ENCODE results near the gene SCMH1.

SCMH1 gene

DNA sequence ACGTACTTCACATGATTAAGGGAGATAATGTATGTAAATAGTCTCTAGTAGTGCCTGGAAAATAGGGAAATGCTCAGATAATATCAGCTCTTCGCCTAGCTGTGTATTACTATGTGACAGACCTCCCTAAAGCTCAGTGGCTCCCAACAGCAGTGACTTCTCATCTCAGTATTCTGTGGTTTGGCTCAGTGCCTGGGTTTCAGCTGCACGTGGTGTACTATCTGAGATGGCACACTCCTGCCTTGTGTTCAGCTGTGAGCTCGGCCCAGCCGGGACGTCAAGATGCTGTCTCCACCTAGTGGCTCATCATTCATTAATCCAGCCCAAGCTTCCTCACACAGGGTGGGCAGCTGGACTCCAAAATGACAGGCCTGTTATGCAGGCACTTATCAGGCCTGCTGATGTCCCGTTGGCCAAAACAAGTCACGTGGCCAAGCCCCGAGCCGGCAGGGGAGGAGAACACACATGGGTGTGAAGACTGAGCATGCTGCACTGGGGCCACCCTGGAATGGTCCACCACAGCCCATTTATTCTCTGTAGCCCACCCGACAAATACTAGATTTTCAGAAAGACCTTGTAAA lies 238.4 kb downstream of the SCMH1 start:
- DNase-seq (ENCODE audit: low read depth in 2 of 2): peak; percentile 58 to 73

- no peak for DNase-seq (ENCODE audit: low read depth in 2 of 2)
Observed at GRCh38 chr1:41003127-41003639, 238.9 kb downstream of the SCMH1 start.

DNA sequence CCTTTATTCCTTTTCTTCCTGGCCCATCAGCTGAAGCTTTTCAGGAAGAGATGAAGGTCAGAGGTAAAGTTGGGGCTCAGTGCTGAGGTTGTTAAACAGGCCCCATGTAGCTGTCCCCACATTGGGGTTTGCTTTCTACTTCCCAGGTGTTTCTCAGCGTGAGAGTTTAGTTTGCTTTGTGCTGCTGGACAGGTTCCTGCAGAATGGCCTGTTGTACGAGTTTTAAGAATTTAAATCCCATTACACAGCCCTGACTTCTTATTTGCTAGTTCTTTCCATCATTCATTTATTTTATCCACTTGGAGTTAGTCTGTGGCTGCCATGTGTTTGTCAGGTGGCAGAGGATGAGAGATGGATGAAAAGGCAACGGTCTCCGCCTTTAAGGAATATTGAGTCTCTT lies 243.4 kb downstream of the SCMH1 start:
- DNase-seq (ENCODE audit: low read depth in 2 of 2): no peak

DNA sequence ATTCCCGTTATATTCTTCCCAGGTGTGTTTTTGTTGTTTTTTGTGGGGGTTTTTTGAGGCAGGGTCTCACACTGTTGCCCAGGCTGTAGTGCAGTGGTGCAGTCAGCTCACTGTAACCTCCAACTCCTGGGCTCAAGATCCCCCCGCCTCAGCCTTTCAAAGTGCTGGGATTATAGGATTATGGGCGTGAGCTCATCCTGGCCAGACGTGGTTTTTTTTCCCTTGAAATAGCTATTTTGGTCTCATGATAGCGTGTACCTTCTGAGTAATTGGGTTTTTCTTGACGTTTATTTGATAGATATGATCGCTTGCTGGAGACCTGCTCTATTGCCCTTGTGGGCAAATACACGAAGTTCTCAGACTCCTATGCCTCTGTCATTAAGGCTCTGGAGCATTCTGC lies 245.0 kb downstream of the SCMH1 start:
- DNase-seq (ENCODE audit: low read depth in 2 of 2): no peak

DNA sequence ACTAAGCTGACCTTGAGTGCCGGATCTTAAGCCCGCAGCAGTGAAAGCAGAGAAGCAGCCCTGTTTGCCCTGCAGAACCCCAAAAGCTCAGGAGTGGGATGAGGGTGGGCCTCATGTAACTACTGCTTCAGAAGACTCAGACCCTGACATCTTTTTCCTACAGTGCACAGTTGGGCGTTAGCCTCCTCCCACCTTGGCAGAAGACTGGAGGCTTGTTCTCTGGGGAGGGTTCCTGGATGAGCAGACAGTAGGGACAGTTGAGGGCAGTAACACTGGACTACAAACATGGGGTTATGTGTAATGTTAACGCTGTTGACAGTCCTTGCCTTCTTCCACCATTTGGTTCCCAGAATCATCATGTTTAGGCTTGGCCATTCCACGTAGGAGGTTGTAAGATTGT lies 253.0 kb downstream of the SCMH1 start:
- DNase-seq (ENCODE audit: low read depth in 2 of 2): no peak

DNA sequence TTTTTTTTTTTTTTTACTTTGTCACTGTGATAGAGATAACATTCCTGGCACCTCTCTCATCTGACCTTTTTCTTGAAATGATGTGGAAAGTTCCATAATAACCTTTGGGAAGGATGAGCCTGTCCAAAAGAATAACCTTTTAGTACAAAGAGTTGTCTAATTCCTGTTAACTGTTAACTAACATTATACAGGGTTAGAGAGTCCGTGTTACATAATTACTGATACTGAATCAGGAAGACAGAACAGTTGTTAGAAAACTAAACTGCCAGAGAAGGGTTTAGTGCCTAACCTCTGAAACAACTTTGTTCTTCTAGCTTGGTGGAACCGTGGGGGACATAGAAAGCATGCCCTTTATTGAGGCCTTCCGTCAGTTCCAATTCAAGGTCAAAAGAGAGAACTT lies 253.8 kb downstream of the SCMH1 start:
- DNase-seq (ENCODE audit: low read depth in 2 of 2): no peak

DNA sequence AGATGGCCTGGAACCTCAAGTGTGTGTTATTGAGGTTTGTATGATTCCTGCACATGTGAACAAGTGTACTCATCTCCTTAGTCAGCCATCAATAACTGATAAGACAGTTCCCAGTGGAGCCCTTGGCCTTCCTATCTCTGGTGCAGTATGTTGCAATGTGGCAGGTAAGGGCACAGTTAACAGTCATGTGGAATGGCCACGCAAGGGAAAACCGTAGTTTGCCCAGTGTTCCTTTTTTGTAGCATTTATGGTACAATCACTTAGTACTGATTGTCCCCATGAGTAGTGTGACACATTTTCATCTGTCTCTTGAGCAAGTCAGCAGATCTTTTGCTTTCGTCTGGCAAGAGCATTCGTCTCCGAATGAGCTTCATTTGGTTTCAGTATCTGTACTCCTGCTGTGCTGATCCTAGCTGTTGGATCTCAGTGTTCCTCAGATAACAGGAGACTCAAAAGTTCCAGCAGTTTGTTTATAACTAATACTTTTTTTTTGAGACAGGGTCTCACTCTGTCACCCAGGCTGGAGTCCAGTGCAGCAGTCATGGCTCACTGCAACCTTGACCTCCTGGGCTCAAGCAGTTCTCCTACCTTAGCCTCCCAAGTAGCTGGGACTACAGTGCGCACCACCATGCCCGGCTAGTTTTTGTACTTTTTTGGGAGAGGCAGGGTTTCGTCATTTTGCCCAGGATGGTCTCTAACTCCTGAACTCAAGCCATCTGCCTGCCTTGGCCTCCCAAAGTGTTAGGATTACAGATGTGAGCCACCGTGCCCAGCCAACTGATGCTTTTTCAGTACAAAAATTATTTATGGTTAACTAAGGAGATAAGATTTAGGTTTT lies 254.4 kb downstream of the SCMH1 start:
- no peak for DNase-seq (ENCODE audit: low read depth in 2 of 2)

GRCh38 chr1:40986956-40987355 lies 255.2 kb downstream of the SCMH1 start:
- DNase-seq (ENCODE audit: low read depth in 2 of 2): no peak

DNA sequence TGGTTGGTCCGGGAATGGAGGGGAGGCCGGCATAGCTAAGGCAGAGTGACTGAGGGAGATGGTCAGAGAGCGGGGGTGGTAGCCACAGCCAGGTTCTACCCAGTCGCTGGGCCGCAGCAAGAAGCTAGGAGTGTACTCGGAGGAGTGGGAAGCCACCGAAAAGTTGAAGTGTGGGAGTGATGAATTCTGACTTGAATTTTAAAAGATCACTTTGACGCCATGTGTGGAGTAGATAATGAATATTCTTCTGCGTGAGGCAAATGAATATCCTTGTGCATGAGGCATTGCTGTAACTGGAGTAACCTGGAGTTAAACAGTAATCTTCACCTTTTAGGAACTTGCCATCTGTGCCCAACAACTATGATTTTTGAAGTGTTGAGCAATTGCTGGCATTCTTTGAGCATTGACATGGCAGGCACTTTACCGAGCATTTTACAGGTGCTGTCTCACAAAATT lies 255.8 kb downstream of the SCMH1 start:
- no peak for DNase-seq (ENCODE audit: low read depth in 2 of 2)

DNA sequence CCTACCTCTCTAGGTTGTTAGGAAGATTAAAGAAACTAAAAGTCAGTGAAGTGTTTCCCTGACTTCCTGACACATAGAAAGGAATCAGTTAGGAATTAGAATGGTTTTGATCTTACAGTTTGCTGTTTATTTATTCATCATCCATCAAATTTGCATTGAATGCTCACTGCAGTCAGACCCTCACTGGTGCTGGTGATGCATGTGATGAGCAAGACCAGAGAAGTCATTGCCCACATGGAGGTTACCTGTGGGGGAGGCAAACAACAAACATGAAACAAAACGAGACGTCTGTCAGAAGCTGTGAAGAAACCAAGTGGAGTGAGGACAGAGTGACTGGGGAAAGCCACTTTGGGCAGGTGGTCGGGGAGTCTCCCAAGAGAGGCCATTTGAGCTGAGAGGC lies 256.2 kb downstream of the SCMH1 start:
- DNase-seq (ENCODE audit: low read depth in 2 of 2): no peak

- no peak for DNase-seq (ENCODE audit: low read depth in 2 of 2)
Observed at GRCh38 chr1:40985161-40985560, 256.9 kb downstream of the SCMH1 start.

GRCh38 chr1:40984531-40984930 lies 257.6 kb downstream of the SCMH1 start:
- no peak for DNase-seq (ENCODE audit: low read depth in 2 of 2)

- DNase-seq (ENCODE audit: low read depth in 2 of 2): no peak
Observed at GRCh38 chr1:40984066-40984465, 258.0 kb downstream of the SCMH1 start.

DNA sequence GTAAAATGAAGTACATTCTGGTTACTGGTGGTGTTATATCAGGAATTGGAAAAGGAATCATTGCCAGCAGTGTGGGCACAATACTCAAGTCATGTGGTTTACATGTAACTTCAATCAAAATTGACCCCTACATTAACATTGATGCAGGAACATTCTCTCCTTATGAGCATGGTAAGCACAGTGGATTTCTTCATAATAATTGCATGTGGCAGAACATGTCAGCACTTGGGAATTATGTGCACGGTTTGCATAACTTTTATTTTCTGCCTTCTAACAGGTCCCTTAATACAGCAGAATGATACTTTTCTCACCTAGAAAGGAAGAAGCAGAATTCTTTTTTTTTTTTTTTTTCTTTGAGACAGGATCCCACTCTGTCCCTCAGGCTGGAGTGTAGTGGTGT lies 258.8 kb downstream of the SCMH1 start:
- no peak for DNase-seq (ENCODE audit: low read depth in 2 of 2)

- DNase-seq (ENCODE audit: low read depth in 2 of 2): no peak
Observed at GRCh38 chr1:40982721-40983120, 259.4 kb downstream of the SCMH1 start.

DNA sequence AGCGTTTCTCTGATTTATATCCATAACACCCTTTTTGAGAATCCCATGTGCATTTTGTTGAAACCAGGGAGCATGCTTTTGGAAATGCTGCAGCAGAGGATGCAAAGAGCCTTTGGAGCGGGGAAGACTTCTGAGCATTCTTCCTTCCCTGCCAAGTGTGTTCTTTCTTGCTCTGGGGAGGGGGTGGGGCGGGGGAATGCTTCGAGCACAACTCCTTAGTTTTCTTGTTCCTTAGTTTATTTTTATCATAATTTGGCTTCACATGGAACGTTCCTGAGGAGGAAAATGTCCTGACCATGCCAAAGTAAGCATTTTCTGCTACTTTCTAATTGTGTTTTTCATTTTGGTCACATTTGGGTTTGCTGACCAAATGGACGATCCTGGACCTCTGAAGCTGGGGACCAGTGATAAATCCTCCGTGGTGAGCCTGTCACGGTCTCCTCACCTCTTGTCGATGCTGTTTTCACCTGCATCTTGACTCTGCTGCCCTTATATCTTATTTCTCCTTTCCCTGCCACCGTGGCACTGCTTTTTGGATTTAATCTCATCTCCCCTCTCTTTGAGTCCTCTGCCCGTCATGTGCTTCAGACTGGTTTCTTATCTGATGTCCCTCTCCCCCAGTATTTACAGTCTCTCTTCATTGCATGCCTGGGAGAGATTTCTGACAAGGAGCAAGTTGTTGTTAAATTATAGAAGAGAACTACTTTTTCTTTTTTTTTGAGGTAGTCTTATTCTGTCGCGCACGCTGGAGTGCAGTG lies 260.2 kb downstream of the SCMH1 start:
- DNase-seq (ENCODE audit: low read depth in 2 of 2): no peak

GRCh38 chr1:40980453-40981121 lies 261.5 kb downstream of the SCMH1 start:
- peak; percentile 39 to 40 for DNase-seq (ENCODE audit: low read depth in 2 of 2)

DNA sequence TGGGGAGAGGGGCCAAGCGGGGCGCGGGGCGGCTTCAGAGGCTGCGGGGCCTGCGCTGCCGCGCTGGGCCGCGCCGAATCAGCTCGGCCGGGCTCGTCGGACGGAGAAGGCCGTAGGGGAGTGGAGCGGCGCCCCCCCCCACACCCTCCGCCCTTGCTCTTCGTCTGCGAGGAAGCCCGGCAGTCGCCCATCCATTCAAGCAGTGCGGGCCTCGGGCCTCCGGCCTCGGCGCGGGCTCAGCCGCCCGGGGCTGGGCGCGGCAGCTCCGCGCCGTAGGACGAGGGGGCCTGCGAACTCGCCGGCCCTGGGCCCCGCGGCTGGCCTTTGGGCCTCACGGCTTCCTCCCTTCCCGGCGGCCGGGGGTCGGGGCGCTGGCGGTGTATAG lies 262.0 kb downstream of the SCMH1 start:
- DNase-seq (ENCODE audit: low read depth in 2 of 2): no peak

DNA sequence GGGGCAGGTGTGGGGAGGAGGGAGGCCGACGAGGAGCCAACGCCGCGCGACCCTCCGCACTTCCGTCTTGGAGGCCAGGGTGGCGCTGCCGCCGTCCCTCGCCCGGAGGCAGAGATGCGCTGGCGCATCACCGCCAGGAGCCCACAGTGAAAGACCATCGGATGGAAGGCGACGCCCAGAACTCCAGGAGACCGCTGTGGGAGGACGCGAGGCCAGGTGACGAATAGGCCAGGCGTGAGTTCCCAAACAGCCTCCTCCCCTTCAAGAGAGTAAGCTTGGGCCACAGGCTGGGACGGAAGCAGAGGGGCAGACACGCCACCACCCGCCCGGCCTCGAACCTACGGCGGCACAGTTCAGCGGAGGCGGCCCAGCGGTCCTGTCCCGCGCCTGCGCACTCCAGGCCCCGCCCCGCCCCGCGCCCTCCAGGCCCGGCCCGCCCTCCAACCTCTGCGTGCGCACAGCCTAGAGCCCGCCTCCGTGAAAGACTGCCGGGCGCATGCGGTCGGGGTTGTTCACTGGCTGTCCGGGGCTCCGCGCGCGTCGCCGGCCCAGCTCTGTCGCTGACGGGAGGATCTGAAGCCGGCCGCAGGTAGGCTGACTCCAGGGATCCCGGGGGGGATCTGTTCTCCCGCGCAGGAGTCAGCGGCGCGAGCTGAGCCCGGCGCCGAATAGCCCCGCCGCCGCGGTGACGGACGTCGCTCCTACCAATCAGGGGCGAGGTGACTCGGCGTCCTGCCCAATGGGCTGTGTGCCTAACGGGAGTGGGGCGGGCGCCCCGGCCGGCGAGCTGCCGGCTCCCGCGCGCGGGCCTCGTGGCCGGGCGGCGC lies 262.7 kb downstream of the SCMH1 start, which contains the start of gene CTPS1:
TSS of gene CTPS1 (plus strand) at position 456 of the 827 bp plus-strand sequence. CDS start 3,595 bp downstream, outside the sequence.
- DNase-seq (ENCODE audit: low read depth in 2 of 2): peak; percentile 96 to 97

DNA sequence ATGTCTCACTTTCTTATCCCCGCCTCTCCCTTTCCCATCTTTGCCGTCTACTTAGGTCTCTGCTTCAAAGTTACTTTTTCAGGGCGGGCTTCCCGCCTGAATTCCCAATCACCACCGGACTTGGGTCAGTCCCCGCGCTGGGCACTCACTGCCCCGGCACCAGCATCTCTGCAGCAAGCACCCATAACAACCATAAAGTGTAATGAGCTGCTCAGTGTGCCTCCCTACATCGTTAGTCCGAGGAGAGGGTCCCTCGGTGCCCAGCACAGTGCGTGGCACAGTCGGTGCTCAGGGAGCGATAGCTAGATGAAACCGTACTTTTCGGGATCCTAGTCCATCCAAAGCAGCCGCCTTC lies 263.2 kb downstream of the SCMH1 start:
- no peak for DNase-seq (ENCODE audit: low read depth in 2 of 2)

- no peak for DNase-seq (ENCODE audit: low read depth in 2 of 2)
Observed at GRCh38 chr1:40977716-40978115, 264.4 kb downstream of the SCMH1 start.

All from stimulated activated CD4-positive, alpha-beta T cell treated with anti-CD3 and anti-CD28 coated beads, Interleukin-1b, Interleukin-23, amount 100 ng/mL, for 4 hours (primary cell).